Peyer's patch (tissue), 4 donors: ENCODE data around the gene CDKL4. TPM values are rescaled to one million over a fixed set of nuclear protein-coding genes. Genes with fewer than 3 reads are reported as not detected.

Source experiments
- DNase-seq, 3 donors: peaks; one replicate each; pipeline ENCODE4 v3.0.0-alpha.2; 2017 to 2019
- H3K27ac ChIP-seq, 4 donors: fragments of 200-600 bp; sonication (generic); one replicate each; pipeline ENCODE4 v1.5.1; 2016 to 2019
- H3K27me3 ChIP-seq, 2 donors: fragments of 200-600 bp; sonication (generic); one replicate each; pipeline ENCODE4 v1.5.1; 2019
- H3K36me3 ChIP-seq, 3 donors: fragments of 200-600 bp; sonication (generic); one replicate each; pipeline ENCODE4 v1.5.1; 2016 to 2019
- H3K4me1 ChIP-seq, 4 donors: fragments of 200-600 bp; sonication (generic); one replicate each; pipeline ENCODE4 v1.5.1; 2016 to 2019
- H3K4me3 ChIP-seq, 4 donors: fragments of 200-600 bp; sonication (generic); 1 replicate in 3 of 4; 2 replicates in 1 of 4; pipeline ENCODE4 v1.5.1; 2016 to 2019; ENCODE audit warnings: mild to moderate bottlenecking in 1 of 4
- H3K9me3 ChIP-seq, 4 donors: fragments of 200-600 bp; sonication (generic); one replicate each; pipeline ENCODE4 v1.5.1; 2016 to 2019; ENCODE audit warnings: mild to moderate bottlenecking in 1 of 4
- POLR2A ChIP-seq, 2 donors: fragments of 450-650 bp; IDR thresholded peaks; one replicate each; pipeline ENCODE4 v1.5.1; 2017; ENCODE audit warnings: antibody characterized with exemption in 2 of 2, mild to moderate bottlenecking in 2 of 2, moderate library complexity in 2 of 2
- total RNA-seq, 4 donors: library from RNA; depleted of rRNA; stranded (reverse); fragments of >200 nt; gene quantifications; one replicate each; pipeline ENCODE4 v1.1.0, GENCODE V29; 2016
- TF ChIP-seq, protein P1 (sequence below), 6 experiments: fragments of 450-650 bp in 4 of 6; fragments of 200-600 bp in 2 of 6; sonication (generic) in 1 of 6; IDR thresholded peaks; one replicate each; pipeline ENCODE4 v1.5.1; 2017 to 2019; ENCODE audit warnings: antibody characterized with exemption in 6 of 6, mild to moderate bottlenecking in 3 of 6, moderate library complexity in 1 of 6

Gene CDKL4
- total RNA-seq, 4 donors from 2014 or later, result 0.70 to 4.1 (median 0.80) TPM; not detected in 1

DNA sequence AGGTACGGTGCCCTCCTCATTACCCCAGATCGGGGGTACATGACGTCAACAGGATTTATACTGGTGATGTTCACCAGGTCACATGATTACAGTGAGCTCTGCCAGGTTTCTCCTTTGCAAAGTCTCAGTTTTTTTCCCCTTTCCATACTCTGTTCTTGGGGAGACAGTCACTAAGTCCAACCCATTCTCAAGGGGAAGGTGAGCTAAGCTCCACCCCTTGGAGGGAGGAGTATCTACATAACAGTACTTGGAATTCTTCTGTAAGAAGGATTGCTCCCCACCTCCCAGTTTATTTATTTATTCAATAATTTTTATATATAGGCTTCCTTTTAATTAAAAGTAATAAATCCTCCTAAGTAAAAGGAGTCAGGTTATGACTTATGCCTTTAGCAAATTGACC is 88.8 kb downstream of the CDKL4 start:
- no peaks in the 10 kb centered on the region for H3K36me3 ChIP-seq
- H3K9me3 ChIP-seq, result no peaks in the 10 kb centered on the region
- H3K4me3 ChIP-seq, result no peak overlapping the region
- H3K27me3 ChIP-seq, result no peaks in the 10 kb centered on the region
- no peak overlapping the region for H3K27ac ChIP-seq
- no peaks in the 10 kb centered on the region for H3K4me1 ChIP-seq
- no peak for TF ChIP-seq POLR2A (IDR thresholded peaks at IDR 0.05)
- TF ChIP-seq, protein P1, sequence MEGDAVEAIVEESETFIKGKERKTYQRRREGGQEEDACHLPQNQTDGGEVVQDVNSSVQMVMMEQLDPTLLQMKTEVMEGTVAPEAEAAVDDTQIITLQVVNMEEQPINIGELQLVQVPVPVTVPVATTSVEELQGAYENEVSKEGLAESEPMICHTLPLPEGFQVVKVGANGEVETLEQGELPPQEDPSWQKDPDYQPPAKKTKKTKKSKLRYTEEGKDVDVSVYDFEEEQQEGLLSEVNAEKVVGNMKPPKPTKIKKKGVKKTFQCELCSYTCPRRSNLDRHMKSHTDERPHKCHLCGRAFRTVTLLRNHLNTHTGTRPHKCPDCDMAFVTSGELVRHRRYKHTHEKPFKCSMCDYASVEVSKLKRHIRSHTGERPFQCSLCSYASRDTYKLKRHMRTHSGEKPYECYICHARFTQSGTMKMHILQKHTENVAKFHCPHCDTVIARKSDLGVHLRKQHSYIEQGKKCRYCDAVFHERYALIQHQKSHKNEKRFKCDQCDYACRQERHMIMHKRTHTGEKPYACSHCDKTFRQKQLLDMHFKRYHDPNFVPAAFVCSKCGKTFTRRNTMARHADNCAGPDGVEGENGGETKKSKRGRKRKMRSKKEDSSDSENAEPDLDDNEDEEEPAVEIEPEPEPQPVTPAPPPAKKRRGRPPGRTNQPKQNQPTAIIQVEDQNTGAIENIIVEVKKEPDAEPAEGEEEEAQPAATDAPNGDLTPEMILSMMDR (IDR thresholded peaks at IDR 0.05), result no peak
- DNase-seq, result no peak

DNA sequence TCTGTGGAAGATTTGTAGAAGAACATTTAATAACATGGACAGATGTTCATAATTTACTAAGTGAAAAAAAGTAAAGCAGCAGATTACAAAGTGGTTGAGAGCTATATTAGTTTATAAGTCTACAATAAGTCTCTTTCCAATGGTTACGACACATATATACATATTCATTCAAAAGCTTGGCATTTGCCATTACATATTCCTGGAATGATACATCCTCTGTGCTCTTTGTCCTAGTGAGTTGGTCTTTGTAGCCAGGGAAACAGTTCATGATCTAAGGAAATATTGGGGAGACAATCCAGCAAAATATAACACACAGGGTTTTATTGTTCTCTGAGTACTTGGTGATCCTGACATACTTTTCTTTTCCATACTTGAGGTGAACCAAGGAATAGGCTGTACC is 90.5 kb downstream of the CDKL4 start:
- no peak for DNase-seq
- TF ChIP-seq, protein P1 (IDR thresholded peaks at IDR 0.05), result no peak
- TF ChIP-seq POLR2A (IDR thresholded peaks at IDR 0.05), result no peak
- Histone ChIP-seq H3K4me3 (no peak overlapping the region), H3K36me3 (no peaks in the 10 kb centered on the region), H3K4me1 (no peaks in the 10 kb centered on the region), H3K27ac (no peak overlapping the region), H3K27me3 (no peaks in the 10 kb centered on the region), H3K9me3 (no peaks in the 10 kb centered on the region)

DNA sequence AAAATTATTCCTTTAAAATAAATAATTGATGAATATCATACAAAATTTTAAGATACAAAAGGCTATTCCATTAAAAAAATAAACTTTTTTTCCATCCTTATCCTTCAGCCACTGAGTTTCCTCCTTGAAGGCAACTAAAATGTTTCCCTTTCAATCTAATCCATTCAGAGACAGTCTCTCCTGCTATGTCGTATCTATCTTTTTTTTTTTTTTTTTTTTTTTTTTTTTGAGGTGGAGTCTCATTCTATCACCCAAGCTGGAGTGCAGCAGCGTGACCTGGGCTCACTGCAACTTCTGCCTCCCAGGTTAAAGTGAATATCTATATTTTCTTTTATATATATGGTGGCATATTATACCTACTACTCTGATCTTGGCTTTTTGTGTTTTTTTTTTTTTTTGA is 91.3 kb downstream of the CDKL4 start:
- Histone ChIP-seq H3K9me3 (no peaks in the 10 kb centered on the region), H3K36me3 (no peaks in the 10 kb centered on the region), H3K4me3 (no peak overlapping the region), H3K4me1 (no peaks in the 10 kb centered on the region), H3K27me3 (no peaks in the 10 kb centered on the region), H3K27ac (no peak overlapping the region)
- TF ChIP-seq, protein P1 (IDR thresholded peaks at IDR 0.05), result no peak
- TF ChIP-seq POLR2A (IDR thresholded peaks at IDR 0.05), result no peak
- no peak for DNase-seq

DNA sequence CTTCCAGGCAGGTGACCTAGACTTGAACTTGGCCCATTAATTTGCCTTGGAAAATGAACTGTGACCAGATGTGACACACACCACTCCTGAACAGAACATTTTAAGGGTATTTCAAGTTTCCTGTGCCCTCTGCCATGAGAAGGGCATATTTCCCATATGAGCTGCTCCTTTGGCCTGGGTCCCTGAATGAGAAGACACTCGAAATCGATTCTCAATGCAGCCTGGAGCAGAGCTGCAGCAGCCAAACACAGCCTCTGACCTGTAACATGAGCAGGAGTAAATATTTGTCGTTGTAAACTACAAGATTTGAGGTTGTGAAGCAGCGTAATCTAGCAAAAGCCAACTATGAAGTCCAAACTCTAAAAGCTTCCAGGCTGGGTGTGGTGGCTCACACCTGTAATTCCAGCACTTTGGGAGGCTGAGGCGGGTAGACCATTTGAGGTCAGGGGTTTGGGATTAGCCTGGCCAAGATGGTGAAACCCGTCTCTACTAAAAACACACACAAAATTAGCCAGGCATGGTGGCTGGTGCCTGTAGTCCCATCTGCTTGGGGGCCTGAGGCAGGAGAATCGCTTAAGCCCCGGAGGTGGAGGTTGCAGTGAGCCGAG is 92.8 kb downstream of the CDKL4 start:
- H3K27ac ChIP-seq, result no peak overlapping the region
- H3K27me3 ChIP-seq, result no peaks in the 10 kb centered on the region
- no peaks in the 10 kb centered on the region for H3K9me3 ChIP-seq
- H3K4me3 ChIP-seq, result no peak overlapping the region
- no peaks in the 10 kb centered on the region for H3K36me3 ChIP-seq
- no peak for DNase-seq
- H3K4me1 ChIP-seq, result no peaks in the 10 kb centered on the region
- TF ChIP-seq, protein P1 (IDR thresholded peaks at IDR 0.05), result no peak
- TF ChIP-seq POLR2A (IDR thresholded peaks at IDR 0.05), result no peak

DNA sequence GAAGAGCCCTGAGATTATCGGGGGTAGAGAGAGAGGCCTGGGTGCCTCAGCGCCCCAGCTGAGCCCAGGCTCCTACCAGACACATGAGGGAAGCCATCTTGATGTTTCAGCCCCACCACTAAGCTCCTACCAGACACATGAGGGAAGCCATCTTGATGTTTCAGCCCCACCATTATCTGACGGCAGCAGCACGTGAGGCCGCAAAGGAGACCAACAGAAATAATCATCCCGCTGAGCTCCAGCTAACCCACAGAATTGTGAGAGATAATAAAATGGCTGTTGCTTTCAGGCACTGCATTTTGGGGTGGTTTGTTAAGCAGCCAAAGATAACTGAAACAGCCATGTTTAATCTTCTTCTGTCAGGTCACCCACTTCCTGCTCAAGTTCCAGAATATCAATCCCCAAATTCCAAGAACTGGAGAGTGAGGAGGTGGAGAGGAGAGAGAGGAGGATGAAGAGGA is 93.6 kb downstream of the CDKL4 start:
- H3K9me3 ChIP-seq, result no peaks in the 10 kb centered on the region
- TF ChIP-seq POLR2A (IDR thresholded peaks at IDR 0.05), result no peak
- TF ChIP-seq, protein P1 (IDR thresholded peaks at IDR 0.05), result no peak
- no peak for DNase-seq
- no peaks in the 10 kb centered on the region for H3K27me3 ChIP-seq
- H3K4me3 ChIP-seq, result no peak overlapping the region
- H3K36me3 ChIP-seq, result no peaks in the 10 kb centered on the region
- H3K27ac ChIP-seq, result no peak overlapping the region
- H3K4me1 ChIP-seq, result no peaks in the 10 kb centered on the region

DNA sequence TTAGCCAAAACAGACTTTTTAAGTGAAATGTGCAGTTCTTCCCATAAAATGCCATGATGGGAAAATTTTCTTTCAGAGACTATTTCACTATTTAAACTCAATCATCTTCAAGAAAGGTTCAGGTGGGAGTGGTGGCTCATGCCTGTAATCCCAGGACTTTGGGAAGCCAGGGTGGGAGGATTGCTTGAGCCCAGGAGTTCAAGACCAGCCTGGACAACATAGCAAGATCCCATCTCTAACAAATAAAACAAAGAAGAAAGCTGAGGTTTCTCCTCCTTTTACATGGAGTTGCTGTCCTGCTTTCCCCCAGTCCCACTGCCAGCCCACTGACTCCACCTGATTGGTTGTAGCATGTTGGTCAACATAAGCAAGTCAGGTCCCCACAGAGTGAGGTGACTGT is 97.1 kb downstream of the CDKL4 start:
- no peaks in the 10 kb centered on the region for H3K27me3 ChIP-seq
- no peaks in the 10 kb centered on the region for H3K36me3 ChIP-seq
- TF ChIP-seq, protein P1 (IDR thresholded peaks at IDR 0.05), result no peak
- no peak for TF ChIP-seq POLR2A (IDR thresholded peaks at IDR 0.05)
- peaks cover 0 to 4% (median 0%) of the 10 kb centered on the region in 4 donors for H3K4me1 ChIP-seq
- H3K4me3 ChIP-seq, result no peak overlapping the region
- no peak for DNase-seq
- H3K9me3 ChIP-seq, result no peaks in the 10 kb centered on the region
- no peak overlapping the region for H3K27ac ChIP-seq
